ENCODE results near the gene NALF2. TPM values are rescaled to one million over a fixed set of nuclear protein-coding genes. Genes with fewer than 3 reads are reported as not detected.
A peak's percentile ranks its signal among the peaks of the same experiment; 100 is the strongest.

NALF2 gene
- 3.0 and 4.0 TPM in 2 replicates for total RNA-seq (2016; rRNA removed; fragmentation: Illumina TruSeq; extraction: Trizol)
- 0.51 and 0.53 TPM in 2 replicates for total RNA-seq (2016; cell fraction: cytosol; rRNA removed; fragmentation: Illumina TruSeq; extraction: Trizol; ENCODE audit: low read depth)
- 2.9 and 4.3 TPM in 2 replicates for total RNA-seq (2016; cell fraction: insoluble cytoplasmic fraction; rRNA removed; fragmentation: Illumina TruSeq; extraction: Trizol)
- 2.2 and 2.4 TPM in 2 replicates for total RNA-seq (2016; cell fraction: membrane; rRNA removed; fragmentation: Illumina TruSeq; extraction: Trizol)
- 2.8 and 3.2 TPM in 2 replicates for total RNA-seq (2016; cell fraction: nucleus; rRNA removed; fragmentation: Illumina TruSeq; extraction: Trizol)
- polyA plus RNA-seq (2011; rRNA removed): 2.2 and 2.3 TPM in 2 replicates
- polyA plus RNA-seq (2011; cell fraction: cytosol; rRNA removed): 1.9 and 2.0 TPM in 2 replicates
- polyA plus RNA-seq (2011; cell fraction: nucleus; rRNA removed): 1.9 and 2.1 TPM in 2 replicates
- polyA plus RNA-seq (2012): 2.1 and 3.3 TPM in 2 replicates
- 0.44 TPM in 2 replicates for polyA plus RNA-seq (2016; cell fraction: cytosol; fragmentation: Illumina TruSeq; extraction: Trizol; ENCODE audit: low read depth)
- polyA plus RNA-seq (2016; cell fraction: insoluble cytoplasmic fraction; fragmentation: Illumina TruSeq; extraction: Trizol; ENCODE audit: low read depth): 4.5 and 5.5 TPM in 2 replicates
- polyA plus RNA-seq (2016; cell fraction: membrane; fragmentation: Illumina TruSeq; extraction: Trizol; ENCODE audit: low read depth): 1.8 and 2.0 TPM in 2 replicates
- 5.1 and 5.2 TPM in 2 replicates for polyA plus RNA-seq (2016; cell fraction: nucleus; fragmentation: Illumina TruSeq; extraction: Trizol; ENCODE audit: insufficient read depth, low read depth)
- polyA minus RNA-seq (2011; rRNA and poly(A)+ RNA removed; ENCODE audit: low replicate concordance): 2.7 TPM in 1 of 2 replicates, not detected in the other
- polyA minus RNA-seq (2011; cell fraction: cytosol; rRNA and poly(A)+ RNA removed): 1.5 and 1.8 TPM in 2 replicates
- polyA minus RNA-seq (2011; cell fraction: nucleus; rRNA and poly(A)+ RNA removed): 1.7 TPM in 2 replicates
- percentile 50 among the genes with signal in this experiment for Bru-seq, nascent RNA
- percentile 55 among the genes with signal in this experiment for BruChase-seq, experiment 1, labeled RNA remaining after a 6-hour chase
- BruChase-seq, experiment 2, labeled RNA remaining after a 2-hour chase: percentile 50 among the genes with signal in this experiment
- long read RNA-seq, experiment 1: 0 reads
- long read RNA-seq, experiment 2, full-length matches to known transcripts: 8 of 22 reads
- long read RNA-seq, experiment 2, partial matches to known transcripts: 0 of 22 reads
- long read RNA-seq, experiment 2, other reads (novel, unspliced or antisense): 14 of 22 reads

DNA sequence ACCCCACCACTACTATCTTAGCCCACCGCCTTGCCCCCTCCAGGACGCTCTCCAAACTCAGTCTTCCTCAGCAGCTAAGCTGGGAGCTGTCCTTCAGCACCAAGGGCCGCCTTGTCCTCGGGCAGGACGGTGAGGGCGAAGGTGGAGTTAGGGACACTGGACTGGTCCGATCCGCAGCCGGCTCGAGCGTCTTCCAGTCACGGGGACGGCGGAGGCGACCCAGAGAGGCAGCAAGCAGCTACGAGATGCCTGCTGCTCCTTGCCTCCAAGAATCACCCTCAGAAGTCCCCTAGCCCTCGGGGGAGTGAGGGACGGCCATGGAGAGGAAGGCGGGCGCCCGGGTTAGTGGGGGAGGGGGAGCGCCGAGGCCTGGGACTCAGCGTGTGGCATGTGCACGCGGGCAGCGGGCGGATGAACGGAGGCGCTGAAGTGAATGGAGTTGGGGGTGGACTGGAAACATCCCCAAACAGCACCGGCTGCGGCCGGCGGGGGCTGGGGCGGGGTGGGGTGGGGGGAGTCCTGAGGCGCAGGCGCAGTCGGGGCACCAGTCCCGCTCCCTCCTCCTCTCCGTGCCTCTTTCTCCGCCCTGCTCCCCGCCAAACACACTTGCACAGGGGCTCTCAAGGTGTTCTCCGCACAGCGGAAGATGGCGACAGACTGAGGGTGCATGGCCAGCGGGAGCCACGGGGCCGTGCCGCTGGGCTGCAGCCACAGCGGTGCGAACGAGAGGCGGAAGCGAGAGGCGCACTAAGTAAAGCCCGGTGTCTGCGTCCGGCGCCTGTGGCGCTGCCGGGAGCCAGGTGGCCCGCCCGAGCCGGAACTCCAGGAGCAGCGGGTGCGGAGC, at the start of gene NALF2:
Gene NALF2 (plus strand): TSS at position 545 of the 844 bp plus-strand sequence. CDS start 957 bp downstream, outside the sequence.
- POLR2A ChIA-PET: interaction anchor here (0.9 to 1.0 kb wide), 2 partner anchors 52 to 630 kb away, joined by 3 read pairs; partner anchors contain the start of gene IGBP1
- H2AFZ ChIP-seq (ENCODE audit: low read length): no peak within 1 kb of the TSS
- FAIRE-seq: no peak
- peak; percentile 85 for TF ChIP-seq MIER2 (CRISPR knock-in tag; IDR thresholded peaks at IDR 0.05)
- 0 out of 2 replicates have a peak, but pooled peaks have one; percentile 38 for TF ChIP-seq FOXC1 (CRISPR knock-in tag; IDR thresholded peaks at IDR 0.05; ENCODE audit: borderline replicate concordance)
- 0 out of 2 replicates have a peak, but pooled peaks have one; percentile 11 for TF ChIP-seq SAP130 (CRISPR knock-in tag; IDR thresholded peaks at IDR 0.05; ENCODE audit: low read depth)
- TF ChIP-seq KLF11 (CRISPR knock-in tag; IDR thresholded peaks at IDR 0.05): no peak
- TF ChIP-seq ZBTB20 (CRISPR knock-in tag; IDR thresholded peaks at IDR 0.05; ENCODE audit: borderline replicate concordance, low read depth): no peak
- TF ChIP-seq NFKB2 (CRISPR knock-in tag; IDR thresholded peaks at IDR 0.05; ENCODE audit: borderline replicate concordance): no peak
- TF ChIP-seq PAWR (CRISPR knock-in tag; IDR thresholded peaks at IDR 0.05; ENCODE audit: borderline replicate concordance): no peak
- TF ChIP-seq NFKBIZ (CRISPR knock-in tag; IDR thresholded peaks at IDR 0.05): no peak
- TF ChIP-seq DZIP1 (CRISPR knock-in tag; IDR thresholded peaks at IDR 0.05): 0 out of 2 replicates have a peak, but pooled peaks have one; percentile 35

More for the DNA sequence above, at the start of gene NALF2:
- Histone ChIP-seq H3K36me3 (replicated peaks in 1 of 2; ENCODE audit: control insufficient read depth in 1 of 2, insufficient read depth in 2 of 2, low read length in 2 of 2) (no peaks in the 10 kb centered on the region), H3K4me1 (ENCODE audit: insufficient read depth, low read length) (peaks cover 45% of the 10 kb centered on the region), H3K27me3 (ENCODE audit: control insufficient read depth in 1 of 2, insufficient read depth in 2 of 2, low read length in 2 of 2) (no peaks in the 10 kb centered on the region; a peak in 1 of 5 replicates), H3K79me2 (ENCODE audit: insufficient read depth, low read length) (peaks cover 6% of the 10 kb centered on the region), H3K9ac (ENCODE audit: insufficient read depth, low read depth, low read length) (peak within 1 kb of the TSS; percentile 54), H3K27ac (ENCODE audit: extremely low read length, insufficient read depth, low read length) (peak within 1 kb of the TSS; percentile 76), H3K4me2 (ENCODE audit: low read depth, low read length) (peak within 1 kb of the TSS; percentile 73), H3K9me3 (ENCODE audit: low read length) (no peaks in the 10 kb centered on the region), H4K20me1 (ENCODE audit: insufficient read depth, low read length) (0 out of 2 replicates have a peak, but pooled peaks cover 3% of the 10 kb centered on the region), H3K4me3 (replicated peaks in 1 of 3; ENCODE audit: insufficient read depth in 1 of 3, low read depth in 2 of 3, low read length in 3 of 3) (peak within 1 kb of the TSS; percentile 55 to 75 (median 63); a peak in 5 of 6 replicates)
- BruUV-seq (replicated peaks): no TSS peak
- intact Hi-C loops (cut with micrococcal nuclease; ENCODE audit: unreplicated experiment) (loop anchor here (1.0 to 2.0 kb wide), 2 partner anchors 52 to 111 kb away; no protein-coding TSS in a partner anchor), in situ Hi-C loops (cut with HindIII; ENCODE audit: extremely low pct_ligation_motif_present, low pct_unique_long_range_greater_than_20kb) (no loop called here)
- 0% methylated on average over 1 of the region's 66 CpGs for WGBS (ENCODE audit: low lambda C conversion rate)
- CTCF ChIA-PET (ENCODE audit: low intra/inter-chr PET ratio, low total read pairs): no interaction called here
- ATAC-seq (peak; percentile 76), DNase-seq (ENCODE audit: low spot score) (peak; percentile 59)

Data from HepG2 (cell line).